ENCODE results near the gene ANKRD13D. TPM values are rescaled to one million over a fixed set of nuclear protein-coding genes. Genes with fewer than 3 reads are reported as not detected.
"Not testable (repeated sequence)": the region's sequence is repeated elsewhere in the genome, so short reads cannot be mapped to it uniquely, and the experiment has no call there.

Gene ANKRD13D
- total RNA-seq, 1 experiment from 2014 or later: 51.8 TPM

DNA sequence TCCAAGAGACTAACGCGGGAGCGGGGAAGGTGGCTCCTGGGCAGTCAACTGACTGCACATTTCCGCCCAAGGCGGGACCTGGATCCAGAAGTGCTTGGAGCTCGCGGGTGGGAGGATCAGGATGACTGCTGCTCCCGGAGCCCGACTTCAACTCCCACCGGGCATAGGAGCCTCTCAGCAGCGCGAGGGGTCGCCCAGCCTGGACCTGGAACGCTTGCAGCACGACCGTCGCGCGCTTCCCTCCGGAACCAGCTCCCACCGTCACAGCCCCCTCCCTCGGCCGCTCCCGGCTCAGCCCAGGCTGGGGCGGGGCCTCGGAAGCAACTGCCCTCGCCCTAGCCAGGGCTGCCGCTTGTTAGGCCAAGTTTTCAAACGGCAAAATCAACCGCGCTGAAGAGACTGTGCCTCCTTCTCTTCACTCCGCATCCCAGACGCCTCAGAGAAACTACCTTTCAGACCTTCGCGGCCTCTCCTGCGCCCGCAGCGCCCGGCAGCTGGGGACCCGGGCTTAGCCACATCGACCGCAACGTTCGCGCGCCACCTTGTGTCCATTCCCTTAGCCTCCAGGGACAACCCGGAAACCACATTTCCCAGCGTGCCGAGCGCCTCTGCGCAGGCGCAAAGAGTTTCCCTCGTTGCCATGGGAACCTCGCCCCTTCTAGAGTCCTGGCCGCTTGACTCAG lies 28.2 kb downstream of the ANKRD13D start:
- peak; percentile 93 for DNase-seq (ENCODE audit: low spot score)

DNA sequence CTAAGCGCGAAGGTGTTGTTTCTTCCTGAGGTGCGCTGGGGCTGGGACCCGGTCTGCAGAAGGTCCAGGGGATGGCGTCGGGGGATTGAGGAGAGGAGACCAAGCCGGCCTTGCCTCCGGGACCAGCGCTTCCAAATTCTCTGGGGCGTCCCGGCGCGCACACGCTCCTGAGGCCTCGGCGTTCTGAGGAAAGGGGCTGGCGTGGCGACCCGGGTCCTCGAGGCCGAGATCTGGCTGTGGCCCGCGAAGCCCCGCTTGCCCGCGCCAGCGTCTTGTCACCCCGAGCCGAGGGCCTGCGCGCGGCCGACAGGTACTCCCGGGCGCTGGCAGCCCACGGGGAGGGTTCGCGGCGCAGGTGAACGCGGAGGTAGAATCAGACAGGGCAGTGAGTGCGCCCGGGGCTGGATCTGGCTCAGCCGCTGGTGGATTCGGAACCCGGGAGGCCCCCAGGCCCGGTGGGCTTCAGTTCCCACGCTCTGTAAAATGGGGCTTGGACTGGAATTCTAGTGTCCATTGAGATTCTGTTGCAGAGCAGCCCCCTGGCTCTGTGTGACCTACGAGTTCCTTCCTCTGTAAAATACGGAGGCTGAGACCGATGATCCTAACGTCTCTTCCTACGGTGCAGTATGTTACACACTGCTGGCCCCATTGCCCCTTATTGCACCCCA lies 28.9 kb downstream of the ANKRD13D start:
- DNase-seq (ENCODE audit: low spot score): no peak

DNA sequence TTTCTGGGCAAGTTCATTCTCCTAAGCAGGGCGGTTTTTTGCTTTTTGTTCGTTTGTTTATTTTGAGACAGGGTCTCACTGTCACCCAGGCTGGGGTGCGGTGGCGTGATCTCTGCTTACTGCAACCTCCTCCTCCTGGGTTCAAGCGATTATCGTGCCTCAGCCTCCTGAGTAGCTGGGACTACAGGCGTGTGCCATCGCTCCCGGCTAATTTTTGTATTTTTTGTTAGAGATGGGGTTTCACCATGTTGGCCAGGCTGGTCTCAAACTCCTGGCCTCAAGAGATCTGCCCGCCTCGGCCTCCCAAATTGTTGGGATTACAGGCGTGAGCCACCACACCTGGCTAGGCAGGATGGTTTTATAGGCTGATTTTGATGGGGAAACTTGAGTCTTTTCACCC lies 29.8 kb downstream of the ANKRD13D start:
- not testable (repeated sequence) for DNase-seq (ENCODE audit: low spot score)

DNA sequence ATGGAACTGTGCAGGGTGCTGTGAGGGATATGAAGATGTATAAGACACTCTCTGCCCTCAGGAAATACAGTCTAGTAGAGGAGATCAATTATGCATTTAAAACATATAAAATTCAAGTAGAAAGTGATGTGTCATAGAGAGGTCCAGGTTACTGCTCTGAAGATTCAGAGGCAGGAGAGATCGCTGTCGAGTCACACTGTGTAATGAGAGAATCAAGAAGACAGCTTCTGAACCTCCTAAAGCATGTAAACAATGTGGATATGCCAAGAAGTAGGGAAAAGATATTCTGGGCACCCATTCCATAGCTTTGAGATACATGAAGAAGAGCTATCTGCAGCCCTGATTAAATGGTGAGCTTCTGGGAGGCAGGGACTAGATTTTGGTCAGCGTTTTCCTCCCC lies 30.9 kb downstream of the ANKRD13D start:
- no peak for DNase-seq (ENCODE audit: low spot score)

DNA sequence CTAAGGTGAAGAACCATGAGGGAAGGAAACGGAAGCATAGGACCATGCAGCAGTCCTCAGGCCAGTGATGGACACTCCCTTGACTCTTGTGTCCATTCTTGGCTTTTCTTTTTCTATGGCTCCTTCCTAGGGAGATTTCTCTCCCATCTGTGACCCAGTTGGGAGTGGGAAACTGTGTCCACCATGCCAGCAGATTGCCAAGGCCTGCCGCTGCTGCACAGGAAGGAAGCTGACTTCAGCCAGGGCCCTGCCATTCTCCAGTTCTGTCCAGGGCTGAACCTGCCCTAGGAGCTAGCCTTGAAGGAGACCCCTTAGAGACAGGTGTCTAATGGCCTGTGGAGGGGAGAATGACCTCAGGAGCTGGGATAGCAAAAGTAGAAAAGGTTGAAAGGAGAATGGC lies 31.6 kb downstream of the ANKRD13D start:
- no peak for DNase-seq (ENCODE audit: low spot score)

DNA sequence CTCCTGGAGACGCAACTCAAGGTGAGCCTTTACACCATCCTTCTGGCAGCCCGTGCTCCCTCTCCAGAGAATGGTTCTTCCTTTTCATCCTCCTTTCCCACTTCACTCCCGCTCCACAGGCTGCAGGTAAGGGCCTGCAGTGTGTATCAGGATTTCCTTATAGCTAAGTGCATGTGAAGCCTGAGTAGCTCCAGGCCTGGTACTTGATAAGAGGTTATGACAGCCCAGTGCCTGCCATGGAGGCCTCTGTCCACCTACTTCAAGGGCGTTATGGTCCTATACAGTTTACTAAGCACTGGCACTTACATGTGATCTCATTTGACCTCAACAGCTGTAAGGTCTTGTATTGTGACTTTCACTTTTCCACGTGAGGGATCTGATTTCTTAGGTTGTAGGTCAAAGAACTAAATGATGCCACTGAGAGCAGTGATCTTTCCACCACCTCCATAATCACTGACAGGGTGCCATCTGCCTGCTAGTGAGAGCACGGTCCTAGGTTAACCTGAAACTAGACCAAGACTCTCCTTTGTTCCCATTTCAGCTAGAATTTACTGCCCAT lies 32.3 kb downstream of the ANKRD13D start:
- no peak for DNase-seq (ENCODE audit: low spot score)

DNA sequence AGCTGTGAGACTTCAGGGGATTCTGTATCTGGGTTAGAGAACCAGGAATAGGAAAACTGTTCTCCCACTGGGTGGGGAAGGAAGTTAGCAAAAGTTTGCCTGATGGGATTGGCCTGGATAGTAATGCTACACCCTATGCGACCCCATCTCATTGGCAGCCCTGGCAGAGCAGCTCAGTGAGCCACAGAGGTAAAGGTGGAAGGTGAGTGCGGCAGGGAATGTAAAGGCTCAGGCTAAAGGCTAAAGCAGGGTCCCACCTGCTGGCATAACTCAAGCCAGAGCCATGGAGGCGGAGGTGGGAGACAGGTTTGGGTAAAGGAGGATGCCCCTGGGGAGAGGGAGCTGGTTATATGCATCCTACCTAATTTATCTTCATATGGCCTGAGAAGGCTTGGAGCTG lies 32.9 kb downstream of the ANKRD13D start:
- no peak for DNase-seq (ENCODE audit: low spot score)

DNA sequence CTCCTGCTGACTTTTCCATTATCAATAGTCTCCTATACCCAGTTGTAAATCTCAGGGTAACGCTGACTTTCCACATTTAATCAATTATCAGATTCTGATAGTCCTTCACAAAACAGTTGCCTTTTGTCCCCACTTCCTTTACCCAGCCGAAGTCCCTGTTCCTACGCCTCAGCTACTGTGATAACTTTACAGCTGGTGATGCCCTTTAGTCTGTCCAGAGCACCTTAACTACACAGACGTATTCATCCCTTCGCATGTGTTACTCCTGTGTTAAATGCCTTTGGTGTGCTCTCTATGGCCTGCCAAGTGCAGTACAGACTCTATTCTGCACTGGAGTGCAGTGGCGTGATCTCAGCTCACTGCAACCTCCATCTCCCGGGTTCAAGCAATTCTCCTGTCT lies 34.4 kb downstream of the ANKRD13D start:
- DNase-seq (ENCODE audit: low spot score): no peak

DNA sequence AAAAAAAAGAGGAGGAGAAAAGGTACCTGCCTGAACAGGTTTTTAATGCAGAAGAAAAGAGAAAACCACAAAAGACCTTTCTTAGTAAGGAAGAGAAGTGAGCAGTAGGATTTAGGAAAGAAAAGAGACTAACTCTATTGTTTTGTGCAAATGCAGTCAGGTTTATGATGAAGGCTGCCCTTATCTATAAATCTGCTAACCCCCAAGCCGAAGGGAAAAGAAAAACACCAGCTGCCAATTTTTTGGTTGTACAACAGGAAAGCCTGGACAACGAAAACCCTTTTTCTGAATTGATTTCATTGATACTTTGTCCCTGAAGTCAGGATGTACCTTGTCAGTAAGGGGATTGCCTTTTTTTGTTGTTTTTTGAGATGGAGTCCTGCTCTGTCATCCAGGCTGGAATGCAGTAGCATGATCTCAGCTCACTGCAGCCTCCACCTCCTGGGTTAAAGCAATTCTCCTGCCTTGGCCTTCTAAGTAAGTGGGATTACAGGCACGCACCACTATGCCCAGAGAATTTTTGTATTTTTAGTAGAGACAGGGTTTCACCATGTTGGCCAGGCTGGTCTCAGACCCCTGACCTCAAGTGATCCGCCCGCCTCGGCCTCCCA lies 43.1 kb downstream of the ANKRD13D start:
- no peak for DNase-seq (ENCODE audit: low spot score)

DNA sequence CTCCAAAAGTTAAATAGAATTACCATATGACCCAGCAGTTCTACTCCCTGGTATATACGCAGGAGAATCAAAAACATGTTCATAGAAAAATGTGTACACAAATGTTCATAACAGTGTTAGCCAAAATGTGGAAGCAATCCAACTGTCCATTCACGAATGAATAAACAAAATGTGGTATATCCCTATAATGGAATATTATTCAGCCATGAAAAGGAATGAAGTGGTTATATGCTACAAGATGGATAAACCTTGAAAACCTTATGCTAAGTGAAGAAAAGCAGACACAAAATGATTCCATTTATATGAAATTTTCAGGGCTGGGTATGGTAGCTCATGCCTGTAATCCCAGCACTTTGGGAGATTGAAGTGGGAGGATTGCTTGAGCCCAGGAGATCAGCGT lies 48.2 kb downstream of the ANKRD13D start:
- no peak for DNase-seq (ENCODE audit: low spot score)

DNA sequence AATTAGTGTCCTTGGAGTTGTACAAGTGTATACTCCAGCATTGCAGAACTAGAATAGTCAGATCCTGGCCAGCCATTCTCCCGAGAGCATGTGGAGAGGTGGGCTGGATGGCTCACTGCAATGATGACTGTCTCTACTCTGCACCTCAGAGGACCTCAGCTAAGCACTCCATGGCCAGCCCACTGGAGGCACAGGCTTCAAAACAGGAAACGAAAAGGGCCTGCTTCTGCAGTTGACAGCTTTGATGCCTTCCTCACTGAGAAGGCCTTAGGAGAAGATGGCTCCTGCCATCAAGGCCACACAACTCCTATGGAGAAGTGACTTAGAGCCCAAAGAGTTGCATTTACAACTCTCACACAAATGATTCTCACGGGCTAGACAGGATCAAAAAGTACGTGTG lies 55.2 kb downstream of the ANKRD13D start:
- no peak for DNase-seq (ENCODE audit: low spot score)

DNA sequence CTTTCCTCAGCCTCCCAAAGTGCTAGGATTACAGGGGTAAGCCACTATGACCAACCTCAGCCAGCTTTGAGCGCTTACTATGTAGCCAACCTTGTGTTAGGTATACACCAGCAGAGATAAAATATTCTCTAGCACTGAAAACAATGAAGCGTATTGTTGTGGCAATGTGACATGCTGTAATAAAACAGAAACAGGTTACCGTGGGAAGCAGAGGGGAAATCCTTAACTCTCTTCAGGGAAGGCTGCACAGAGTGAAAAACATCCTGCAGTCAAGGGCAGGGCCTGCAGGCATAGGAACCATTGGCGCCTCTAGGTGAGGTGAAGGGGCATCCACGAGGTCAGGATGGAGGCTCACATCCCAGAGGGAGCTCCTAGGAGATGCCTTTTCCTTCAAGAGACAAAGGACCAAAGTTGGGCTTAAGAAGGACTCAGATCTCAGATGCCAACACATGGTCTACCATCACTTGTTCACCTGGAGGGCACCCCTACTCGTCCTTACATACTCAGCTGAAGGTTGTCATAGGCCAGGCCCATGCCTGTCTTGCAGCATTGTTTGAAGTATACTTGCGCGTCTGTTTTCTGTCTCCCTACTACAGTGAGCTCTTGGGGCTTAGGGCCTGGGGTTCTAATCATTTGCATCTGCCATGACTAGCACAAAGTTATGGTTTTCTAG lies 56.3 kb downstream of the ANKRD13D start:
- no peak for DNase-seq (ENCODE audit: low spot score)

DNA sequence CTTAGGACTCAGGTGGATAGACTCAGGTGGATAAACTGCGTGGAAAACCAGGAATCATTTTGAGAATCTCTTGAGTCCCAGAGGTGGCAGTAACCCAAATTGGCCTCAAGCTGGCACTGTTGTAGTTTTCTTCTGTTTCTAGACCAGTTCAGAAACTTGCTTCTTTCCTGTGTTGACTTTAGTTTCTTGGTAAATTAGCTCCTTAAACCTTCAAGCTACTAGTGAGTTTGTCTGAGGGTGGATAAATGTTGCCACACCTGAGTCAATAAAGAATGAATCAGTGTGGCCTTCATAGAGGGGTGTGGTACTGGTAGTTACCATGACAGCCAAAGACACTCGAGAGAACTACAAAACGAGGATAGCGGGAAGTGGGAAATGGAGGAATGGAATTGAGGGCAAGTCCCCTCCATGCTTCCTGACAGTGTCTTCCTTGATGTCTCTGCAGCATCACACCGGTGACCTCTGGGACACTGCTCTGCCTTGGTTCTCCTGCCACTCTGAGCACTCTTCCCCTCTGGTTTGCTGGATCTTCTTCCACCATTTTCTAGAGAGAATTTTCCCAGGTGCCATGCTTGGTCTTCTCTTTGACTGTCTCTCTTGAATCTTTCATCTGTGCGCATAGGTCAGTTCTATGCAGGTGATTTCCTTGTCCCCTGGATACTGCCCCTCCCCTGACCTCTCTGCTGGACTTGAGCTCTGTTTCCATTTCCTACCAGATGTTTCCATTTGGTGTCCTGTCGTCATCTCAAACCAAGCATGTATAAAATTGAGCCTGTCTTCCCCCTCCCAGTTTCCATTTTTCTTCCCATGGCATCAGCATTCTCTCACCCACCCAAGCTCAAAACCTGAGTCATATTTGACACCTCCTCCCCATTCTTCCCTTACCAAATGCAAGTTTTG lies 57.1 kb downstream of the ANKRD13D start:
- peak; percentile 61 for DNase-seq (ENCODE audit: low spot score)

DNA sequence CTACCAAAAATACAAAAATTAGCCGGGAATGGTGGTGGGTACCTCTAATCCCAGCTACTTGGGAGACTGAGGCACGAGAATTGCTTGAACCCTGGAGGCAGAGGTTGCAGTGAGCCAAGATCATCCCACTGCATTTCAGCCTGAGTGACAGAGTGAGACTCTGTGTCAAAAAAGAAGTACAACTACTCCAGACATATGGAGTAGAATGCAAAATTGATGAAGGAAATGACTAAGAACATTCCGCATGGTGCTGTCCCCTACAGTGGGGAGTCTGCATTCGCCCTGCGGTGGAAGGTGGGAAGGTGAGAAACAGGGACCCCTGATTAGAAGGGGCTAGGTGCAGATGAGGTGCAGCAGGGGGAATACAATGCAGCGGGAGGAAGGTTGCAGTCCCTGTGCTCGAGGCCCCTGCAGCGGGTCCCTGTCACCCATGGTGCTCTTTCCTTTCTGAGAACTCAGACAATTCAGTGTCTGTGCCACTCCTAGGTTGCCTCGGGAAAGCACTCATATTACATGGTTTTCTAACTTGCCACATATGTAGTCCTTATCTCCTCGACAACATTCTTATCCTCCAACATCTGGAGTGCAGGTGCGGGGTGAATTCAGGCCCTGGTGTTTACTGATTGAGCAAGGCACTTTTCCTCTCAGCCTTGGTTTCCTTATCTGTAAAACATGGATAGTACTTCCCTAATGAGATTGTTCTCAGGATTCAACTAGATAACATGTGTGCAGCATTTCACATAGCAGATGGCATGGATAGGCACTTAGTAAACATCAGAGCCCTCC lies 59.1 kb downstream of the ANKRD13D start:
- no peak for DNase-seq (ENCODE audit: low spot score)

DNA sequence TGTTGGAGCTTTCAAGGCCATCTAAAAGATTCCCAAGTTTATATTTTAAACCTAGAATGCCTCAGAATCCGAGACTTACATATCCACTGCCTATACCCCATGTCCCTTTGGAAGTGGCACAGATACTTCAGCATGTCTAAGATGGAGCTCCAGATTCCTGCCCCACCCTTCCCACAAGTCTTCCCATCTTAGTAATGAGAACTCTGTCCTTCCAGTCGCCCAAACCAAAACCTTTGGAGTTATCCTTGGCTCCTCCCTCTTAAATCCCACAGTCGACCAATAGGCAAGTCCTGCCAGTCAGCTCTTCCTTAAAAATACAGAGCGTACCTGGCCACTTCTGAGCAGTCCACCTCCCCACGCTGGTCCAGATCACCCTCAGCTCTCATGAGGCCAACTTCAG lies 59.9 kb downstream of the ANKRD13D start:
- DNase-seq (ENCODE audit: low spot score): no peak

DNA sequence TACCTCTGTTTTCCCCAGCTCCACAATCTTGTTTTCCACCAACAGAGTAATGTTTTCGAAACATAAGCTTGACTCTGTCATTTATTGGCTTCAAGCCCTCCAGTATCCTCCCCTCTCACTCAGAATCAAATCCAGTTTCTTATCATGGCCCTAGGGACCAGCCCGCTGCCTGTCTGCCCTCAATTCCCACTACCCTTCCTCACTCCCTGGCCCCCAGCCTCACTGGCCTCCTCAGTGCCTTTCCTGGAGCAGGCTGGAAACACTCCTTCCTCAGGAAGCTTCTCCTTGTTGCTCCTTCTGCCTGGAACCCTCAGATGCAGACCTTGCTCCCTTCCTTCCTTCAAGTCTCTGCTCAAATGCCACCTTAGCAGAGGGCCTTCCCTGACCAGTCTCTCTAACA lies 60.4 kb downstream of the ANKRD13D start:
- no peak for DNase-seq (ENCODE audit: low spot score)

DNA sequence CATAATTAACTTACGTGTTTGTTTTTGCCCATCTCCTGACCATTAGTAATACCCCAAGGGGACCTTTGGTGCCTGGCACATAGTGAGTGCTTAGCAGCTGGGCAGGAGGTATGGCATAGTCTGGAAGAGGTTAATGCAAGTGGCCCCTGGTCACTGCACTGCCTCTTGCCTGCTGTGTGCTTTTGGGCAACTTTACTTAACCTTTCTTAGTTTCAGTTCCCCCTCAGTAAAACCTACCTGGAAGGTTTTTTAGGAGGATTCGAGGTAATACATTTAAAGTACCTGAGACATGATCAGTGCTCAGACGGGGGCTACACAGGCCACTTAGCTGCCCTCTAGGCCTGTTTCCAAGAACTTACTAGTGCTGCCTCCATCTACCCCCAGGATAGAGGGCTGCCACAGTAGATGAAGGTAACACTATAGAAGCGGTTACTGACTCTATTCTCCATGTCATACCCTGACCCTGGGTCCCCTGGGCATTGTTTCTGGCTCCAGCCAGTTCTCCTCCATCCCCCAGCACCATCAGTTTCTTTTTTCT lies 60.9 kb downstream of the ANKRD13D start:
- DNase-seq (ENCODE audit: low spot score): no peak

DNA sequence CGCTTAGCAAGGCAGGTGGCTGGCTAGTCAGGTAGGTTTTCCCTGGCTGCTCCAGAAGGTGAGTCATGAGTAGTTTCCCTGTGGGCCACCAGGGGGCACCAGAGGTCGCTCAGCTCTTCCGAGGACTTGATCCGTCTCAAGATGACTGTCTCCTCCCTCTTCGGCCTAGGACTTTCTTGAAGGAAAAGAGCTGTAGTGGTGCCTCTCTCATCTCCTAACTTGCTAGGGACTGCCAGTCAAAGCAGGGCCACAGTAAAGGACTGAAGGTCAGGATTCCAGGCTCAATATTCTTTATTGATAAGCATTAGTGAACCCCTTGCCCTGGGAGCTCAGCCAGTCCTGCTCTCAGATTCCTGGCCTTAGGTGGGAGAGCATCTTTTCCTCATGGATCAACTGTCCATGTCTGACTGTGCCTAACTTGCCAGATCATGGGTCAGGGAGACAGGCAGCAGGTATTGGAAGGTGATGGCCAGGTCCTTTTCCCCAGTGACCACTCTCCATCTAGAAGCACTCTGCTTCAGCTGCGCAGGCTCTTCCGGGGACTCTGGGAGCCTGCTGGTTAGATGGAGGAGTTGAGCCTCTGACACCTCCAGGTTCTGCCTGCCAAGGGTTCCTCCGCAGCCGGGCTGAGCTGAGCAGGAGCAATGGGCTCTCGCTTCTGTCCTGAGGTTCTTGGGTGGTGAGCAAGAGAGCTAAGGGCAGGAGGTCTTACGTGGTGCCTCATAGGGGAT lies 62.3 kb downstream of the ANKRD13D start:
- peak; percentile 75 for DNase-seq (ENCODE audit: low spot score)

Data from A172 (cell line).